ENCODE measurements around the gene MYRF. TPM values are rescaled to one million over a fixed set of nuclear protein-coding genes. Genes with fewer than 3 reads are reported as not detected.

Gene MYRF
- total RNA-seq, 1 experiment from 2014 or later = 91.4 TPM

GRCh38 chr11:61830237-61831105, 78.0 kb downstream of the MYRF start:
- intact Hi-C loops (cut with micrococcal nuclease; ENCODE audit: unreplicated experiment) = no loop called here
- DNase-seq = no peak
- Mint-ChIP-seq H3K4me3 (ENCODE audit: low read depth, unreplicated experiment) (no peak overlapping the region), H3K27ac (ENCODE audit: unreplicated experiment) (no peak overlapping the region), H3K9me3 (ENCODE audit: low read depth, unreplicated experiment) (no peaks in the 10 kb centered on the region), H3K27me3 (ENCODE audit: unreplicated experiment) (peaks cover 84% of the 10 kb centered on the region), H3K36me3 (ENCODE audit: insufficient read depth, unreplicated experiment) (peaks cover 11% of the 10 kb centered on the region), H3K4me1 (ENCODE audit: low read depth, unreplicated experiment) (no peaks in the 10 kb centered on the region)
- BruUV-seq (replicated peaks) = no TSS peak
- no peak for TF ChIP-seq CTCF (IDR thresholded peaks at IDR 0.05; ENCODE audit: unreplicated experiment)
- CTCF ChIA-PET = no interaction called here

- Mint-ChIP-seq H3K27ac (ENCODE audit: unreplicated experiment) (no peak overlapping the region), H3K36me3 (ENCODE audit: insufficient read depth, unreplicated experiment) (peaks cover 11% of the 10 kb centered on the region), H3K27me3 (ENCODE audit: unreplicated experiment) (peaks cover 74% of the 10 kb centered on the region), H3K4me3 (ENCODE audit: low read depth, unreplicated experiment) (no peak overlapping the region), H3K9me3 (ENCODE audit: low read depth, unreplicated experiment) (no peaks in the 10 kb centered on the region), H3K4me1 (ENCODE audit: low read depth, unreplicated experiment) (no peaks in the 10 kb centered on the region)
- no peak for TF ChIP-seq CTCF (IDR thresholded peaks at IDR 0.05; ENCODE audit: unreplicated experiment)
- no TSS peak for BruUV-seq (replicated peaks)
- intact Hi-C loops (cut with micrococcal nuclease; ENCODE audit: unreplicated experiment) = no loop called here
- CTCF ChIA-PET = no interaction called here
- DNase-seq = no peak
Measured at GRCh38 chr11:61832207-61832606, 79.8 kb downstream of the MYRF start.

- intact Hi-C loops (cut with micrococcal nuclease; ENCODE audit: unreplicated experiment) = no loop called here
- CTCF ChIA-PET = no interaction called here
- no peak for TF ChIP-seq CTCF (IDR thresholded peaks at IDR 0.05; ENCODE audit: unreplicated experiment)
Measured at GRCh38 chr11:61832754-61833153, 80.3 kb downstream of the MYRF start.

GRCh38 chr11:61833471-61833870, 81.0 kb downstream of the MYRF start:
- no peak for DNase-seq
- Mint-ChIP-seq H3K27me3 (ENCODE audit: unreplicated experiment) (peaks cover 66% of the 10 kb centered on the region), H3K36me3 (ENCODE audit: insufficient read depth, unreplicated experiment) (peaks cover 5% of the 10 kb centered on the region), H3K27ac (ENCODE audit: unreplicated experiment) (no peak overlapping the region), H3K4me1 (ENCODE audit: low read depth, unreplicated experiment) (no peaks in the 10 kb centered on the region), H3K9me3 (ENCODE audit: low read depth, unreplicated experiment) (no peaks in the 10 kb centered on the region), H3K4me3 (ENCODE audit: low read depth, unreplicated experiment) (no peak overlapping the region)
- CTCF ChIA-PET = no interaction called here
- TF ChIP-seq CTCF (IDR thresholded peaks at IDR 0.05; ENCODE audit: unreplicated experiment) = no peak
- BruUV-seq (replicated peaks) = no TSS peak
- intact Hi-C loops (cut with micrococcal nuclease; ENCODE audit: unreplicated experiment) = no loop called here

More at GRCh38 chr11:61832754-61833153, 80.3 kb downstream of the MYRF start:
- BruUV-seq (replicated peaks) = no TSS peak
- DNase-seq = no peak
- H3K9me3 Mint-ChIP-seq (ENCODE audit: low read depth, unreplicated experiment) = no peaks in the 10 kb centered on the region
- peaks cover 69% of the 10 kb centered on the region for H3K27me3 Mint-ChIP-seq (ENCODE audit: unreplicated experiment)
- no peaks in the 10 kb centered on the region for H3K4me1 Mint-ChIP-seq (ENCODE audit: low read depth, unreplicated experiment)
- H3K27ac Mint-ChIP-seq (ENCODE audit: unreplicated experiment) = no peak overlapping the region
- no peak overlapping the region for H3K4me3 Mint-ChIP-seq (ENCODE audit: low read depth, unreplicated experiment)
- H3K36me3 Mint-ChIP-seq (ENCODE audit: insufficient read depth, unreplicated experiment) = peaks cover 11% of the 10 kb centered on the region
